Nephron progenitor cell (in vitro differentiated cells): Measurements from ENCODE around the gene KDM8.

ENCODE experiments used
- DNase-seq: peaks from one replicate; pipeline ENCODE4 v3.0.0; 2021
- H3K27ac Mint-ChIP-seq: 2 replicates; pipeline ENCODE4 v1.8.0; 2021; ENCODE audit warnings: mild to moderate bottlenecking, moderate library complexity, mixed read lengths
- H3K27me3 Mint-ChIP-seq: 2 replicates; pipeline ENCODE4 v1.8.0; 2021; ENCODE audit warnings: mild to moderate bottlenecking, low read depth, mixed read lengths; ENCODE audit not compliant: poor library complexity
- H3K36me3 Mint-ChIP-seq: 2 replicates; pipeline ENCODE4 v1.8.0; 2021; ENCODE audit warnings: low read depth, mixed read lengths
- H3K4me1 Mint-ChIP-seq: 2 replicates; pipeline ENCODE4 v1.8.0; 2021; ENCODE audit warnings: mixed read lengths
- H3K4me3 Mint-ChIP-seq: 2 replicates; pipeline ENCODE4 v1.8.0; 2021; ENCODE audit warnings: mild to moderate bottlenecking, moderate library complexity, mixed read lengths
- H3K9me3 Mint-ChIP-seq: 2 replicates; pipeline ENCODE4 v1.8.0; 2021; ENCODE audit warnings: mild to moderate bottlenecking, moderate library complexity, mixed read lengths
- CTCF ChIP-seq: fragments of 200-600 bp; sonication (generic); IDR thresholded peaks from 2 replicates; pipeline ENCODE4 v1.5.0; 2021; ENCODE audit warnings: antibody characterized with exemption

Gene KDM8

GRCh38 chr16:27233731-27234130 lies 30.4 kb downstream of the KDM8 start:
- DNase-seq = no peak
- H3K9me3 Mint-ChIP-seq = no peaks in the 10 kb centered on the region
- no peaks in the 10 kb centered on the region for H3K27me3 Mint-ChIP-seq
- TF ChIP-seq CTCF = no peak
- no peaks in the 10 kb centered on the region for H3K36me3 Mint-ChIP-seq
- H3K27ac Mint-ChIP-seq = no peak overlapping the region
- peaks cover 71% of the 10 kb centered on the region for H3K4me1 Mint-ChIP-seq
- H3K4me3 Mint-ChIP-seq = no peak overlapping the region

- Mint-ChIP-seq H3K4me1 (peaks cover 67% of the 10 kb centered on the region), H3K9me3 (no peaks in the 10 kb centered on the region), H3K4me3 (no peak overlapping the region), H3K27me3 (peaks cover 3% of the 10 kb centered on the region), H3K36me3 (no peaks in the 10 kb centered on the region), H3K27ac (no peak overlapping the region)
- TF ChIP-seq CTCF = no peak
- DNase-seq = no peak
Measured at GRCh38 chr16:27234171-27234570, 30.8 kb downstream of the KDM8 start.

- Mint-ChIP-seq H3K4me1 (peaks cover 63% of the 10 kb centered on the region), H3K9me3 (no peaks in the 10 kb centered on the region), H3K27ac (no peak overlapping the region), H3K4me3 (no peak overlapping the region), H3K27me3 (peaks cover 4% of the 10 kb centered on the region), H3K36me3 (no peaks in the 10 kb centered on the region)
- TF ChIP-seq CTCF = no peak
- no peak for DNase-seq
Measured at GRCh38 chr16:27234603-27235002, 31.3 kb downstream of the KDM8 start.

GRCh38 chr16:27235055-27235937 lies 32.0 kb downstream of the KDM8 start:
- Mint-ChIP-seq H3K4me1 (peaks cover 59% of the 10 kb centered on the region), H3K9me3 (no peaks in the 10 kb centered on the region), H3K36me3 (no peaks in the 10 kb centered on the region), H3K4me3 (no peak overlapping the region), H3K27ac (no peak overlapping the region), H3K27me3 (peaks cover 8% of the 10 kb centered on the region)
- peak; percentile 45 for DNase-seq
- peak; percentile 81 for TF ChIP-seq CTCF

- no peak overlapping the region for H3K27ac Mint-ChIP-seq
- TF ChIP-seq CTCF = no peak
- H3K36me3 Mint-ChIP-seq = no peaks in the 10 kb centered on the region
- no peaks in the 10 kb centered on the region for H3K9me3 Mint-ChIP-seq
- H3K27me3 Mint-ChIP-seq = peaks cover 8% of the 10 kb centered on the region
- no peak overlapping the region for H3K4me3 Mint-ChIP-seq
- no peak for DNase-seq
- H3K4me1 Mint-ChIP-seq = peaks cover 55% of the 10 kb centered on the region
Measured at GRCh38 chr16:27235938-27236245, 32.6 kb downstream of the KDM8 start.

GRCh38 chr16:27236635-27237218 lies 33.4 kb downstream of the KDM8 start:
- TF ChIP-seq CTCF = no peak
- Mint-ChIP-seq H3K27me3 (peaks cover 8% of the 10 kb centered on the region), H3K4me3 (no peak overlapping the region), H3K27ac (no peak overlapping the region), H3K9me3 (no peaks in the 10 kb centered on the region), H3K4me1 (peaks cover 58% of the 10 kb centered on the region), H3K36me3 (no peaks in the 10 kb centered on the region)
- DNase-seq = no peak
